Measurements from ENCODE around the gene SEMA7A. TPM values are rescaled to one million over a fixed set of nuclear protein-coding genes. Genes with fewer than 3 reads are reported as not detected.

SEMA7A gene
- total RNA-seq, 1 donor from 2014 or later = 178 TPM

- intact Hi-C loops (cut with micrococcal nuclease) = loop anchor here (1.0 kb wide), 1 partner anchor 51 kb away; no protein-coding TSS in a partner anchor
Observed at GRCh38 chr15:74383286-74383685, 50.5 kb downstream of the SEMA7A start.

DNA sequence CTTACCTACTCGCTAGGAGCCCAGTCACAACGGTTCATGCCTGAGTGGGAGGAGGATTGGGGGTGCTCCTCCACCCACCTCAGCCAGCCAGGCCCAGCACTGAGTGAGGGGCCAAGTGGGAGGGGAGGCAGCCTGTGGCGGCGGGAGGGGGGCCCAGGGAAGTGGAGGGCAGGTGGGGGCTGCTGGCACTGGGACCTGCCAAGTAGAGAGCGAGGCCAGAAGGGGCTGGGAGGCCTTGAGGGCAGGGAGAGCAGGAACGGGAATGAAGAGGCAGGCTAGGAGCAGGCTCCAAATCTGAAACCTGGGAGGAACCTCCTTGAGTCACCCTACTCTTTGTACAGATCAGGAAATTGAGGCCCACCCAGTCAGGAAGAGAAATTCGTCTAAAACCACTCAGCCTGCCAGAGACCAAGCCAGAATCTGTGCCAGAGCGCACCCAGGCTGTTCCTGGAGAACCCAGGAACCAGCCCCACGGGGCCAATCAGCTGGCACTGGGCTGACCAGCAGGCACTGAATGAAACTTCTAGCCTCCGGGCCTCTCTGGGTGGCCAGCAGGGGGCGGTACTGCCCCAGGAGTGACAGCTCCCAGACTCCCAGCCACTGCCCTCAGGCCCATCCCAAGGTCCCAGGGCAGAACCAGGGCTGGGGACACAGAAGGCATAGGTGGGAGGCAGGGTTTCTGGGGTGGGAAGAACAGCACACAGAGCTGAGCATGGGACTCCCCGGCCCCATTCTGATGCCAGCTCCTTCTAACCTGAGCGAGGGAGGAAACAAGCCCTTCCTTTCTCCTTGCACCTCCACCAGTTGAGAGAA, 51.5 kb downstream of the SEMA7A start:
- peaks cover 70% of the 10 kb centered on the region for H3K4me1 Mint-ChIP-seq
- no peaks in the 10 kb centered on the region for H3K27me3 Mint-ChIP-seq
- intact Hi-C loops (cut with micrococcal nuclease) = loop anchor here (1.0 kb wide), 3 partner anchors 8 to 107 kb away; no protein-coding TSS in a partner anchor
- H3K27ac Mint-ChIP-seq = peak overlapping the region; percentile 97
- peak; percentile 67 for TF ChIP-seq CTCF (IDR thresholded peaks at IDR 0.05)
- no peak for ATAC-seq (ENCODE audit: low read depth)
- CTCF ChIA-PET = interaction anchor here (0.5 to 12.5 kb wide), 24 partner anchors 8 to 1072 kb away, joined by 3 to 403 read pairs (median 4); partner anchors contain the start of genes ARID3B, CLK3, SEMA7A and UBL7
- no peaks in the 10 kb centered on the region for H3K9me3 Mint-ChIP-seq
- peak; percentile 76 for DNase-seq
- no peak overlapping the region for H3K4me3 Mint-ChIP-seq
- no peaks in the 10 kb centered on the region for H3K36me3 Mint-ChIP-seq (ENCODE audit: low read depth)
- POLR2A ChIA-PET = interaction anchor here (0.5 to 14.2 kb wide), 9 partner anchors 18 to 1925 kb away, joined by 3 to 563 read pairs (median 4); partner anchors contain the start of genes SEMA7A and UBL7

More at GRCh38 chr15:74383286-74383685, 50.5 kb downstream of the SEMA7A start:
- ATAC-seq (ENCODE audit: low read depth) (no peak), DNase-seq (no peak)
- Mint-ChIP-seq H3K27ac (peak overlapping the region; percentile 97), H3K27me3 (no peaks in the 10 kb centered on the region), H3K9me3 (no peaks in the 10 kb centered on the region), H3K4me1 (peaks cover 78% of the 10 kb centered on the region), H3K36me3 (ENCODE audit: low read depth) (no peaks in the 10 kb centered on the region), H3K4me3 (peak overlapping the region; percentile 75)
- TF ChIP-seq CTCF (IDR thresholded peaks at IDR 0.05) = no peak
- ChIA-PET POLR2A (interaction anchor here (1.2 to 14.2 kb wide), 8 partner anchors 9 to 406 kb away, joined by 3 to 563 read pairs (median 12); partner anchors contain the start of genes SEMA7A and UBL7), CTCF (interaction anchor here (0.8 to 12.5 kb wide), 11 partner anchors 9 to 238 kb away, joined by 3 to 403 read pairs (median 10); partner anchors contain the start of genes SEMA7A and UBL7)

DNA sequence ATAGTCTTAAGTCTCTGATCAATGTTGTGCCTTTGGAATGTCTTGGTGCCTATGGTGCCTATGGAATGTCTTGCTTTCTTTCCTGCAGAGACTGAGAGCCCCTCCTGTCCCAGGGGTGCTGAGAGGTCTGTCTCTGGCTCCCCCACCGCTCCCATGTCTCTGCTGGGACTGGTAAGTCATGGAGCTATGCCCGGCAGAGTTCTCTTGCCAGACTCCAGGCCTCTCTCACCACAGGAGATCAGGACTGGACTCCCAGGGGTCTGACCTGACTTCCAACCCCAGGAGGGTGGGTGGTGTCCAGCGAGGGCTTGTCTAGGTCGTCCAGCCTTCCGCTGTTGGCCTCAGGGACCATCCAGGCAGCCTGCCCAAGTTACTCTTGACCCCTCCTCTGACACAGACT, 52.3 kb downstream of the SEMA7A start:
- H3K36me3 Mint-ChIP-seq (ENCODE audit: low read depth) = no peaks in the 10 kb centered on the region
- peaks cover 62% of the 10 kb centered on the region for H3K4me1 Mint-ChIP-seq
- no peaks in the 10 kb centered on the region for H3K9me3 Mint-ChIP-seq
- no peak overlapping the region for H3K27ac Mint-ChIP-seq
- no peaks in the 10 kb centered on the region for H3K27me3 Mint-ChIP-seq
- ATAC-seq (ENCODE audit: low read depth) (no peak), DNase-seq (no peak)
- intact Hi-C loops (cut with micrococcal nuclease) = no loop called here
- ChIA-PET POLR2A (interaction anchor here (0.6 to 14.2 kb wide), 6 partner anchors 19 to 413 kb away, joined by 3 to 563 read pairs (median 10); partner anchors contain the start of gene SEMA7A), CTCF (interaction anchor here (1.1 to 12.5 kb wide), 8 partner anchors 14 to 387 kb away, joined by 3 to 403 read pairs (median 20); partner anchors contain the start of genes SEMA7A and UBL7)
- no peak for TF ChIP-seq CTCF (IDR thresholded peaks at IDR 0.05)
- no peak overlapping the region for H3K4me3 Mint-ChIP-seq

DNA sequence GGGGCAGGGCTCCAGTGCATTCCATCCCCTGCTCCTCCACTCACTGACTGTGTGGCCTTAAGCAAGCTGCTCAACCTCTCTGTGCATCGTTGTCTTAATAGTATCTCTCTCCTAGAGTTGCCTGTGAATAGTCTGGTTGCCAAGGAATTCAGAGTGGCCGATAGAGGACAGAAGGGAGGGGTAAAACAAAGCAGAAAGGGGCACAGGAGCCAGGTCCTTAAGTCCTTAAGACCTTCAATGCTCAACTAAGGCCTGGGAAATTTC, 52.6 kb downstream of the SEMA7A start:
- no peak overlapping the region for H3K4me3 Mint-ChIP-seq
- DNase-seq (no peak), ATAC-seq (ENCODE audit: low read depth) (no peak)
- CTCF ChIA-PET = interaction anchor here (1.1 to 12.5 kb wide), 7 partner anchors 14 to 388 kb away, joined by 3 to 403 read pairs (median 21); partner anchors contain the start of genes SEMA7A and UBL7
- H3K4me1 Mint-ChIP-seq = peaks cover 59% of the 10 kb centered on the region
- no peak overlapping the region for H3K27ac Mint-ChIP-seq
- H3K9me3 Mint-ChIP-seq = no peaks in the 10 kb centered on the region
- POLR2A ChIA-PET = interaction anchor here (0.5 to 14.2 kb wide), 4 partner anchors 19 to 234 kb away, joined by 3 to 563 read pairs (median 109); partner anchors contain the start of gene SEMA7A
- intact Hi-C loops (cut with micrococcal nuclease) = no loop called here
- no peaks in the 10 kb centered on the region for H3K27me3 Mint-ChIP-seq
- TF ChIP-seq CTCF (IDR thresholded peaks at IDR 0.05) = no peak
- no peaks in the 10 kb centered on the region for H3K36me3 Mint-ChIP-seq (ENCODE audit: low read depth)

Measured in activated B cell treated with CpG ODN at 0.5 μM for 24 hours (primary cell).